Gastrocnemius medialis (tissue), 4 donors: Measurements from ENCODE around the gene CD244.

Experiments
- CTCF ChIP-seq, 5 experiments: fragments of 450-650 bp in 3 of 5; fragments of 200-600 bp in 2 of 5; sonication (generic) in 2 of 5; IDR thresholded peaks in 4 of 5; conservative IDR thresholded peaks in 1 of 5; 1 replicate in 4 of 5; 2 replicates in 1 of 5; pipeline ENCODE4 v1.5.1; 2016 to 2019; ENCODE audit warnings: antibody characterized with exemption in 5 of 5, mild to moderate bottlenecking in 3 of 5, moderate library complexity in 3 of 5
- POLR2A ChIP-seq, 2 donors: fragments of 450-650 bp; IDR thresholded peaks; one replicate each; pipeline ENCODE4 v1.6.1; 2017; ENCODE audit warnings: antibody characterized with exemption in 2 of 2, mild to moderate bottlenecking in 2 of 2, moderate library complexity in 2 of 2

- TF ChIP-seq POLR2A (IDR thresholded peaks at IDR 0.05) (no peak), CTCF (IDR thresholded peaks at IDR 0.05 in 4 of 5, conservative IDR thresholded peaks at IDR 0.05 in 1 of 5) (no peak)
Measured at GRCh38 chr1:160829766-160830165, 32.9 kb downstream of the CD244 start.
